ENCODE data around the gene GLG1. TPM values are rescaled to one million over a fixed set of nuclear protein-coding genes. Genes with fewer than 3 reads are reported as not detected.

Gene GLG1
- total RNA-seq, 1 experiment from 2014 or later = 117 TPM

- H3K4me2 ChIP-seq = no peak overlapping the region
- H3K27me3 ChIP-seq (ENCODE audit: insufficient read depth, low read depth) = no peaks in the 10 kb centered on the region
- BruUV-seq (replicated peaks) = no TSS peak
- intact Hi-C loops (cut with micrococcal nuclease; ENCODE audit: unreplicated experiment) = no loop called here
- 0 out of 2 replicates have a peak, but pooled peaks cover 6% of the 10 kb centered on the region for H3K36me3 ChIP-seq (ENCODE audit: low read depth)
- H3F3A ChIP-seq (ENCODE audit: insufficient read depth, low read depth) = 0 out of 2 replicates have a peak, but pooled peaks cover 7% of the 10 kb centered on the region
- no peaks in the 10 kb centered on the region for H3K9me3 ChIP-seq (ENCODE audit: insufficient read depth, low read depth)
- DNase-seq = no peak
- no peak for TF ChIP-seq EZH2 (IDR thresholded peaks at IDR 0.05; ENCODE audit: low read depth)
- TF ChIP-seq, protein P1, sequence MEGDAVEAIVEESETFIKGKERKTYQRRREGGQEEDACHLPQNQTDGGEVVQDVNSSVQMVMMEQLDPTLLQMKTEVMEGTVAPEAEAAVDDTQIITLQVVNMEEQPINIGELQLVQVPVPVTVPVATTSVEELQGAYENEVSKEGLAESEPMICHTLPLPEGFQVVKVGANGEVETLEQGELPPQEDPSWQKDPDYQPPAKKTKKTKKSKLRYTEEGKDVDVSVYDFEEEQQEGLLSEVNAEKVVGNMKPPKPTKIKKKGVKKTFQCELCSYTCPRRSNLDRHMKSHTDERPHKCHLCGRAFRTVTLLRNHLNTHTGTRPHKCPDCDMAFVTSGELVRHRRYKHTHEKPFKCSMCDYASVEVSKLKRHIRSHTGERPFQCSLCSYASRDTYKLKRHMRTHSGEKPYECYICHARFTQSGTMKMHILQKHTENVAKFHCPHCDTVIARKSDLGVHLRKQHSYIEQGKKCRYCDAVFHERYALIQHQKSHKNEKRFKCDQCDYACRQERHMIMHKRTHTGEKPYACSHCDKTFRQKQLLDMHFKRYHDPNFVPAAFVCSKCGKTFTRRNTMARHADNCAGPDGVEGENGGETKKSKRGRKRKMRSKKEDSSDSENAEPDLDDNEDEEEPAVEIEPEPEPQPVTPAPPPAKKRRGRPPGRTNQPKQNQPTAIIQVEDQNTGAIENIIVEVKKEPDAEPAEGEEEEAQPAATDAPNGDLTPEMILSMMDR (conservative IDR thresholded peaks at IDR 0.05) = no peak
- CTCF ChIA-PET = no interaction called here
- POLR2A ChIA-PET (ENCODE audit: unreplicated experiment) = no interaction called here
- no peaks in the 10 kb centered on the region for H3K79me2 ChIP-seq (ENCODE audit: low read depth)
- H3K4me1 ChIP-seq (replicated peaks; ENCODE audit: insufficient read depth) = no peaks in the 10 kb centered on the region
- H3K9me2 ChIP-seq (ENCODE audit: insufficient read depth) = no peaks in the 10 kb centered on the region
- no peak overlapping the region for H3K4me3 ChIP-seq
- no peak overlapping the region for H3K27ac ChIP-seq
- H4K20me1 ChIP-seq (ENCODE audit: insufficient read depth) = no peaks in the 10 kb centered on the region
- H2AFZ ChIP-seq = no peak overlapping the region
Observed at GRCh38 chr16:74465281-74465680, 141.6 kb downstream of the GLG1 start.

DNA sequence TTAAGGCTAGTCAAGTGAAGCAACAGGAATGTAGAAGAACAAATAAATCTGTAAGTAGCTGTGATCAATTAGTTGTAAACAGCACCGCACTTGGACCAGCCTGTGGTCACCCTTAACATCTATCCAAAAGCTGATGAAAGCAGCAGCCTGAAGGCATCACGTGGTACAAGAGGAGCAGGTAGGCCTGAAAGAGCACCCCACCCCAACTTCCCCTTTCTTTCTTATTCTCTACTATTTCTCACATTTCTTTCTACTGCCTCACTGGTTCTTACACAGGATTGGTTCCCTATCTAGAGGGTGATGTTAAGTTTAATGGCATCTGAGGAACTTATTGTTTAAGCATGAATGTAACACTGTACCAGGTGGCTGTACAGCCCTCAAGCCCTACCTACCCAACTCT is 143.0 kb downstream of the GLG1 start:
- no peak for TF ChIP-seq EZH2 (IDR thresholded peaks at IDR 0.05; ENCODE audit: low read depth)
- TF ChIP-seq, protein P1 (conservative IDR thresholded peaks at IDR 0.05) = no peak
- Histone ChIP-seq H3F3A (ENCODE audit: insufficient read depth, low read depth) (0 out of 2 replicates have a peak, but pooled peaks cover 7% of the 10 kb centered on the region), H3K4me3 (no peak overlapping the region), H3K9me3 (ENCODE audit: insufficient read depth, low read depth) (no peaks in the 10 kb centered on the region), H3K27me3 (ENCODE audit: insufficient read depth, low read depth) (no peaks in the 10 kb centered on the region), H2AFZ (no peak overlapping the region), H3K4me1 (replicated peaks; ENCODE audit: insufficient read depth) (no peaks in the 10 kb centered on the region), H3K79me2 (ENCODE audit: low read depth) (no peaks in the 10 kb centered on the region), H4K20me1 (ENCODE audit: insufficient read depth) (no peaks in the 10 kb centered on the region), H3K27ac (no peak overlapping the region), H3K4me2 (no peak overlapping the region), H3K36me3 (ENCODE audit: low read depth) (0 out of 2 replicates have a peak, but pooled peaks cover 6% of the 10 kb centered on the region), H3K9me2 (ENCODE audit: insufficient read depth) (no peaks in the 10 kb centered on the region)
- POLR2A ChIA-PET (ENCODE audit: unreplicated experiment) = no interaction called here
- intact Hi-C loops (cut with micrococcal nuclease; ENCODE audit: unreplicated experiment) = no loop called here
- BruUV-seq (replicated peaks) = no TSS peak
- no peak for DNase-seq
- CTCF ChIA-PET = no interaction called here

DNA sequence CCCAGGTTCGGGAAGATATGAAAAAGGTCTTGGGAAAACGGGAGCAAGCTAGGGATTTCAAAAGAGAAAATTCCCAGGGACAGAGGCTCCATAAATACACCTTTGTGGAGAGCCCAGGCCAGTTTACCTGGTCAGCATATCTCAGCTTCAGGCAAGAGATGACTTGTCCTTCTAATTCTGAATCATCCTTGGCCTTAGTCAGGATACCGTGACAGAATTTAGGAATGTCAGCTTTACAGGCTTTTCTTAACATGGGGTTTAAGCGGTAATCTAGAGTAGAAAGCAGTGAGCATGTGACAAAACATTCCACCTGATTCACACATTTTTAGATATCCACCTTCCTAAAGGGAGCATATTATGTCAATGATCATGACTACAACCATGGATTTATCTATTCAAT is 144.6 kb downstream of the GLG1 start:
- TF ChIP-seq EZH2 (IDR thresholded peaks at IDR 0.05; ENCODE audit: low read depth) = no peak
- TF ChIP-seq, protein P1 (conservative IDR thresholded peaks at IDR 0.05) = no peak
- no peaks in the 10 kb centered on the region for H3K4me1 ChIP-seq (replicated peaks; ENCODE audit: insufficient read depth)
- no peaks in the 10 kb centered on the region for H3K27me3 ChIP-seq (ENCODE audit: insufficient read depth, low read depth)
- ChIA-PET CTCF (no interaction called here), POLR2A (ENCODE audit: unreplicated experiment) (interaction anchor here (0.6 to 0.7 kb wide), 2 partner anchors 95 to 114 kb away, joined by 7 to 8 read pairs; no protein-coding TSS in a partner anchor)
- no peak overlapping the region for H3K4me3 ChIP-seq
- intact Hi-C loops (cut with micrococcal nuclease; ENCODE audit: unreplicated experiment) = no loop called here
- no peaks in the 10 kb centered on the region for H3K9me2 ChIP-seq (ENCODE audit: insufficient read depth)
- no peak overlapping the region for H3K4me2 ChIP-seq
- 0 out of 2 replicates have a peak, but pooled peaks cover 7% of the 10 kb centered on the region for H3F3A ChIP-seq (ENCODE audit: insufficient read depth, low read depth)
- H4K20me1 ChIP-seq (ENCODE audit: insufficient read depth) = no peaks in the 10 kb centered on the region
- H3K79me2 ChIP-seq (ENCODE audit: low read depth) = no peaks in the 10 kb centered on the region
- no TSS peak for BruUV-seq (replicated peaks)
- peak in 1 of 2 experiments; percentile 43 for DNase-seq
- no peak overlapping the region for H2AFZ ChIP-seq
- peak overlapping the region; percentile 21; the same call in 1 of the 2 replicates for H3K27ac ChIP-seq
- H3K9me3 ChIP-seq (ENCODE audit: insufficient read depth, low read depth) = no peaks in the 10 kb centered on the region
- peaks cover 10% of the 10 kb centered on the region; the same call in 1 of the 2 replicates for H3K36me3 ChIP-seq (ENCODE audit: low read depth)

Data from PC-9 (cell line).